OCI-LY1 (cell line): ENCODE results near the gene CEBPG.

Source experiments
- EZH2 ChIP-seq: fragments of 200-600 bp; sonication (generic), shearing (Covaris generic); IDR thresholded peaks from 2 replicates; pipeline ENCODE4 v1.8.0; 2017; ENCODE audit warnings: borderline replicate concordance, mixed run types, mild to moderate bottlenecking, antibody characterized with exemption, low read length, moderate library complexity, mixed read lengths
- TF ChIP-seq, protein P1 (sequence below): fragments of 200-600 bp; sonication (generic), shearing (Covaris generic); IDR thresholded peaks from 2 replicates; pipeline ENCODE4 v1.5.1; 2017; ENCODE audit warnings: mild to moderate bottlenecking, antibody characterized with exemption, low read length, moderate library complexity, mixed read lengths

DNA sequence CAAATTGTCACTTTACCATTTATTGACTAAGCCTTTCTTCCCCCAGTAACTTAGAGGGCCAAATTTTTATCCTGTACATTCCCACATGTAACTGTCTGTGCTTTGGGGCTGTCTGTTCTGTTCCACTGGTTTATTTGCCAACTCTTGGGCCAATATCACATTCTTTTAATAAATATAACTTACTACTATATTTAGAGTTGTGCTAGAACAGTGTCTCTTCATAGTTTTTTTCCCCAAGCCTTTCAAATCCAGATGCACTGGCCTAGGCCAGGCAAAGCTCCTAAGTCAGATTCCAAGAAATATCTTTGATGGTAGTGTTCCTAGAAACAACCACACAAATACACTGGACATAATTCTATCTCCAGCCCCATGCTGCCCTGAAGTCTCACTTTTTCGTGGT, 16.0 kb upstream of the CEBPG start:
- TF ChIP-seq, protein P1, sequence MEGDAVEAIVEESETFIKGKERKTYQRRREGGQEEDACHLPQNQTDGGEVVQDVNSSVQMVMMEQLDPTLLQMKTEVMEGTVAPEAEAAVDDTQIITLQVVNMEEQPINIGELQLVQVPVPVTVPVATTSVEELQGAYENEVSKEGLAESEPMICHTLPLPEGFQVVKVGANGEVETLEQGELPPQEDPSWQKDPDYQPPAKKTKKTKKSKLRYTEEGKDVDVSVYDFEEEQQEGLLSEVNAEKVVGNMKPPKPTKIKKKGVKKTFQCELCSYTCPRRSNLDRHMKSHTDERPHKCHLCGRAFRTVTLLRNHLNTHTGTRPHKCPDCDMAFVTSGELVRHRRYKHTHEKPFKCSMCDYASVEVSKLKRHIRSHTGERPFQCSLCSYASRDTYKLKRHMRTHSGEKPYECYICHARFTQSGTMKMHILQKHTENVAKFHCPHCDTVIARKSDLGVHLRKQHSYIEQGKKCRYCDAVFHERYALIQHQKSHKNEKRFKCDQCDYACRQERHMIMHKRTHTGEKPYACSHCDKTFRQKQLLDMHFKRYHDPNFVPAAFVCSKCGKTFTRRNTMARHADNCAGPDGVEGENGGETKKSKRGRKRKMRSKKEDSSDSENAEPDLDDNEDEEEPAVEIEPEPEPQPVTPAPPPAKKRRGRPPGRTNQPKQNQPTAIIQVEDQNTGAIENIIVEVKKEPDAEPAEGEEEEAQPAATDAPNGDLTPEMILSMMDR: no peak
- TF ChIP-seq EZH2: no peak
